ENCODE data around the gene MEGF11.

- TF ChIP-seq EZH2phosphoT487 (IDR thresholded peaks at IDR 0.05; ENCODE audit: borderline replicate concordance, low read length): no peak
- TF ChIP-seq CTCF (conservative IDR thresholded peaks at IDR 0.05; ENCODE audit: low read depth, low read length): no peak
Measured at GRCh38 chr15:65883571-65883970, 370.0 kb downstream of the MEGF11 start.
